DMS79 treated with DMSO at 0.1 percent for 48 hours (cell line): Measurements from ENCODE around the gene TPH1.

Experiments
- DNase-seq: peaks from one replicate; lab custom pipeline; 2025; lab: John Stamatoyannopoulos, UW

The TPH1 gene

GRCh38 chr11:18046116-18046777, at the start of gene TPH1:
Gene TPH1, minus strand, starts transcription at chr11:18046269. Its CDS starts 5,507 bp downstream, at chr11:18040762.
- DNase-seq = no peak

DNA sequence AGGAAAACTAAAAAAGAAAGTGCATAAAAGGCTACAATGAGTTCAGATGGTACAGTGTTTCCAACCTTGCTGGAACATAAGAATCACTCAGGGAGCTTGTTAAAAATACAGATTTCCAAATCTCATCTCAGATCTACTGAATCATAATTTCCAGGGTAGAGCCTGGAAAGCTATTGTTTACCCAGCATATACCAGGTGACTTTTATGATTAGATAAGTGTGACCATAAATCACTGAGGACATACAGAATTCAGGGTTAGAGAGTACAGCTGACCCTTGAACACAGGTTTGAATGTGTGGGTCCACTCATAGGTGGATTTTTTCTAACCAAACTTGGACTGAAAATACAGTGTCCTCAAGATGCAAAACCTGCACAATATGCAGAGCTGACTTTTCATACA, 47.9 kb upstream of the TPH1 start:
- DNase-seq = no peak

DNA sequence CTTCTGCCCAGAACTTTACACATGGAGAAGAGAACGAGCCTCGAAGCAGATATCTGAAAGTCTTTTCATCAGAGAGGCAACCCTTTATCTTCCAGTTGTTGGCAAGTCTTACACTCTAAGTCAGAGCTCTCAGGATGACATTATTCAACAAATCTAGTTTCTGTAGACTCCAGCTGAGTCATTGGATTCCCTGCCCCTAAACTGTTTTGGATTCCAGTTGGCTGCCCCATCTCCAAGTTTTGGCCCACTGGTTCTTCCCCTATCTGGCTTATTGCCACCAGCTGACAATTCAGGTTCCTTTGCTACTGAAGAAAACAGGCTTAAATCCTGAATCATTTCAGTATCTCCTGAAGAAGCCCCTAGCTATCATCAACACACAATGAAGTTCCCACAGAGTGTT, 45.7 kb upstream of the TPH1 start:
- no peak for DNase-seq

- DNase-seq = no peak
These were observed 42.9 kb upstream of the TPH1 start for GRCh38 chr11:18088966-18089365.

GRCh38 chr11:18088366-18088765, 42.3 kb upstream of the TPH1 start:
- DNase-seq = no peak

DNA sequence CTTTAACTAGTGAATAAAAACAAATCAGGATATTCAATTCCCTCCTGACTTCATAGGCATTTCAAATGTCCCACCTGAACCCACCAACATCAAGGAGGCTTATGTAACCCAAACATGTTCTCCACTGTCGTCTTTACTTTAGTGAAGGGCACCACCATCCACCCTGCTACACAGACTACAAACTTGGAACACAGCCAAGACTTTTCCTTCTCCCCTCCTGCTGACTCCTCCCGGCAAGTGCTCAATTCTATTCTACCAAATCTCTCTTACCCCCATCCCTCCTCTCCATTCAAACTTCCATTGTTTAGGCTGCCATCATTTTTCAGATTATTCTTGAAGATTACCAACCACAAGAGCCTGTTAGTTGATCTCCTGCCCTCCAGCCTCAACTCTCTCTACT, 35.5 kb upstream of the TPH1 start:
- DNase-seq = peak; percentile 19

GRCh38 chr11:18080451-18080850, 34.4 kb upstream of the TPH1 start:
- peak; percentile 33 for DNase-seq

DNA sequence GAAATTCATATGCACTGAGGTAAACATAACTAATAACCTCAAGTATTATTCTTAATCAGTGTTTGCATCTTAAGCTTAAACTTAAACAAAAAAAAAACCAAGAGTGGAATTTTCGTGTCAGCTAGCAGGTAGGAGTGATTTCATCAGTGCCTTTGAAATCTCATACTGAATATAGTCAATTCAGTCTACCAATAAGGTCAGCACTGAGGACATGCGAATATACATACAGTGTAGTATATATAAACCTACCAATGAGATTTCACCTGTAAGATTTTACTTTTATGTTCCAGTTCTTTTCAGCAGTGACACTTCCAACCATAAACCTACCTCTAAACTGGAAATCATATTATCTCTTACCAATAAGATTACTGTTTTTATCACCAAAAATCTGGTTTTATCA, 32.8 kb upstream of the TPH1 start:
- no peak for DNase-seq

- no peak for DNase-seq
These were observed 29.4 kb upstream of the TPH1 start for GRCh38 chr11:18075444-18075843.

DNA sequence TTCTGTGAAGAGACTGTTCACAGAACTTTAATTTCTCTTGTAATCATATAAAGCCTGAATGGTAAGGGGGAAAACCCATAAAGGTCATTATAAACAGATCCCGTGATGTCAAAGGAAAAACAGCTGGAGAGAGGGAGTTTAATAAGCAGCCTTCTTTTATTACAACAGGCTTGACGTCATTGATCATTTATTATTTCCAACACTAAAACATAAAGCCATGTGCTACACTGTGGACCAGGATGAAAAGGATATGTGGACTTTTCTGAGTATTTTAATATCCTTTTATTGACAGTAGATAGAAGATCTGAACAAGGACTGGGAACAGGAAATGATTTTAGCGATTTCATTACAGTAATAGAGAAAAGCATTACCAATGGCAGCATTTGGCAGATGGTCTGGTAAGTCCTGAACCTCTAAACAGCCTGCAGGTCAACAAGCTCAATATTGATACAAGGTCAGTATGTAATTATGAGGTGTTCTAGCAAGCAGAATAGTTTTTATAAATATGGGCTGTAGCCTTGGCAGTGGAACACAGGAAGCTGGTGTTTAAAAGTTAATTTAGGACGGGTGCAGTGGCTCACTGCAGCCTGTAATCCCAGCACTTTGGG, 25.1 kb upstream of the TPH1 start:
- DNase-seq = no peak

DNA sequence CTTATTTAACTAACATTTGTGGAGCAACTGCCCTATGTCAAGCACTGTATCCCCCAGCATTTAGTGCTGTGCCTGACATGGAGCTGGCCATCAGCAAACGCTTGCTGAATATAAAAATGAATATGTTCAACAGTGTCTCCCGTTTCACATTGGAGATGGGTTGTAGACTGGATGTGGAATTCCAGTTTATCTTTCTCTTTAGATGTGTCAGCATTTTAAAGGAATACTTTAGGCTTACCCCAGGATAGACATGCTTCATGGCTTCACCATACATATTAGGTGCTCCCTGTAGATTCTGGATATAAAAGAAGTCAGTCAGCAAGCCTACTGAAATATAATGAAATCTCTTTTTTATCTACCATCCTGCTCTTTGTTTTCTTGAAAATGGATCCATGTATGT, 21.3 kb upstream of the TPH1 start:
- DNase-seq = no peak

- no peak for DNase-seq
These were observed 20.6 kb upstream of the TPH1 start for GRCh38 chr11:18066626-18067025.

DNA sequence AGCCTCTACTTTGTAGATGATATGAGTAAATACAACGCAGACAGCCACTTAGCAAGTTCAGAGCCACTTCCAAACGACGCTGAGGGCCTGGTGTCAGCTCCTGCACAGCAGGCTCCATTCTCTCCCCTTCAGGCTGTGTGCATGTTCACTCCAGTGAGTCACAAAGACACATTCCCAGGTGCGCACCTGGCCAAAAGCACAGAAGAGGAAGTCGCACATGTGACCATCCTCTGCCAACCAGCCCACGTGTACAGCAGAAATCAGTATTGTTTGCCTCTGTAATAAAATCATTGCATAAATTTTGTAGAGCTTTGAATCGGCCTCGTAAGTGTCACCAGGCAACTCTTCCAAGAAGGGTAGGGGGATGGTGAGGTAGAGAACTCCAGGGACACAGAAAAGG, 19.5 kb upstream of the TPH1 start:
- DNase-seq = peak; percentile 99

DNA sequence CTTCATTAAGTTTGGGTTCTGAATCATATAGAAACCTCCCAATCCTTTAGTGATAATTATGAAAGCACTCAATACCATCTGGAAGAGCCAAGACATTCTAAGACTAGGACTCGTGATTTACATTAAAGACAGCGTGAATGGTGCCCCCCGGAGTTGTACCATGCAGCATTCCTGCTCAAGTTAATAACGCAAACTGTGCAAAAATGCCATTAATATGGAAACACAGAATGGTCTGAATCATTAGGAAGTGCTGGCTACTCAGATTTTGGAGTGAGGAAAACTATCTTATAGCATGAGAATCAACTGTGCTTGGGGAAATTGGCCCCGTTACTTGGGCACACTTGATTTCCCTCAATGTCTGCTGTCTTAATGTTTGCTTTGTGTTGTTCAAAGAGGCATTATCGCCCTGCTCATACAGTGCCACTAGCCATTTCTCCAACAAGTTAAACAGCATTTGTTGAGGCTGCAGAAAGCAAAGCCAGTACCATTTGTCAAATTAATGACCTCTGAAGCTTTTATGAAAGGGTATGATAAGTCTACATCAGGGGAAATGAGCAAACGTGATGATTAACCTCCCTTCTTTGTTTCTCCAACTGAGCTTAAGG, 18.5 kb upstream of the TPH1 start:
- peak; percentile 64 for DNase-seq

DNA sequence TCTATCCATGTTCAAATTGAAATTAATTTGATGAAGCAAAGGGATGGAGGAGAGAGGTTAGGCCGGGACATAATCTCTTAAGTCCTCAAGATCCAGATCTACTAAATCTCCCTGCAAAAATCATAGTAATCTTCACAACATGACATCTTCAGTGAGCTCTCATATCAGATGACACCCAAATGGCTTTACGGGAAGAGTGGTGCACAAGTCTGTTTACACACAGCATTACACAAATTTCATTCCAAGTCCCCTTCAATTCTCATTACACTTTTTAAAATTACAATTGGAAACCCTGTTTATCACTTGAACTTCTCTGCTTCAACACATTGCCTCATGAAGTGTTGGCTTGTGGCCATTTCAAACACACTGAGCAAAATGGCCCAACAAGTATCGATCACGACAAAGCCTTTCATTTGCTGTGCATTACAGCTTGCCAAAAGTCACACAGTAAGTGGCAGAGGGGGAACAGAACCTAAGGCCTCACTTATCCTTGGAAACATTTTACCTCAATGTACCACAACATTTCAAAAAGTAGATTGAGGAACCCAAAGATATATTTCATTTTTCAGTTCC, 17.9 kb upstream of the TPH1 start:
- DNase-seq = peak; percentile 80

GRCh38 chr11:18063125-18063524, 17.1 kb upstream of the TPH1 start:
- peak; percentile 54 for DNase-seq

DNA sequence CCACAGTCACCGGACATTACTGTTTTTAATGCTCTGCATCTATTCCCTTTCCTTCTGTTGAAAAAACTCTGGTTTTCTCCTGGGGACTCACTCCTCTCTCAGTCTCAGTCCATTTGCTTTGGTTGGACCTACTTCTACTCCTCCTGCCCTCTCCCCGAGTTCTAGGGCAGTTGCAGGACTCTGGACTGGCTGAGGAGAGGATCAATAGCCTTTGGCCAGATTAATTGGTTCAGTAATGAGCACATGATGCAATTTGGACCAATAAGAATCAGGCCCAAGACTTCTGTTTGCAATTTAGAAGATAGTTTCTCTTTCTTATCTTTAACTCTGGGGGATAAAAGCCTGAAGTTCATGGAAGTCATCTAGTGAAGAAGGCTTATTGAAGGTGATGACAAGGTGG, 15.3 kb upstream of the TPH1 start:
- DNase-seq = no peak

- no peak for DNase-seq
These were observed 10.6 kb upstream of the TPH1 start for GRCh38 chr11:18056561-18057181.

- DNase-seq = no peak
These were observed 8.5 kb upstream of the TPH1 start for GRCh38 chr11:18054511-18055103.

DNA sequence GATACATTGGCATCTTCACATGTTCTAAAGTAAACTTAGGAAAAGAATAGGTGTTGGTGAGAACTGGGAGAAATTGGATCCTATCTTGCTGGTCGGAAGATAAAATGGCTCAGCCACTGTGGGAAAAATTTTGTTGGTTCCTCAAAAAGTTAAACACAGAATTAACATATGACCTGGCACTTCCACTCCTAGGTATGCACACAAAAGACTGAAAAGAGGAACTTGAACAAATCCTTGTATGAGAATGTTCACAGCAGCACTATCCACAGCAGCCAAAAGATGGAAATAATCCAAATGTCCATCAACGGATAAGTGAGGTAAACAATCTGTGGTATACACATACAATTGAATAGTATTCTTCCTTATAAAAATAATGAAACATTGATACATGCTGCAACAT, 4.8 kb upstream of the TPH1 start:
- DNase-seq = no peak

DNA sequence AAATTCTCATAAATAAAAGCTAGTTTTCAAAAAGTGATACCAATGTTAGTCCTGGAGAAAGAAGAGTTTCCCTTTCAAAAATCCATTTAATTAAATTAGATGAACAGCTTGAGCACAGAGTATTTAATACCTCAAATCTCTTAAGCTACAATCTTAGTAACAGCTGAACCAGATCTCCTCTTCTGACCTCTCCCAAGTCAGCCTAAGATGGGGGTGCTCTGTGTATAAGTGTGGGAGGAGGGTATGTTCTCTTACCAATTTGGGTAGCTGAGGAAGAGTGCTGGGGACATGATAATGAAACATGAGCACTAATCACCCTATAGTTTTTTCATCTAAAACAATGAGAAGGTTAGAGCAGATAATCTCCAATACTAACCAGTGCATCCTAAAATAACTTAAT, 9.6 kb downstream of the TPH1 start:
- no peak for DNase-seq

- DNase-seq = no peak
These were observed 18.6 kb downstream of the TPH1 start for GRCh38 chr11:18027475-18027874.

DNA sequence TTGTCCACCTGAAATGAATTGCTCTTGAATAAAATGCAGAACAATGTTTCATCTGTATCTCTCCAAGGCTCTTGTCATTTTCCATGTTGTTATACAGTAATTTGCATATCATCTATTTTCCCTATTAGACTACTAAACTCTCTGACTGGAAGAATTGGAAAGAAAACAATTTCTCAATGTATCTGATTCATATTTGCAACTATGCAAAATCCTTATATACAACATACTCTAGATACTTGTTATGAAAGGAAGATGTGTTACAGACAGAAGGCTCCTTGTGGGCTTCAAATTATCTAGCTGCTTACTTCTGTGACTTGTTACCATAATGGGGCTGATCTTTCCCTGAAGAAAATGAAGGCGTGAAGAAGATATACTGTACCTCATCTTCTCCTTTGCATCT, 23.6 kb downstream of the TPH1 start:
- DNase-seq = no peak
